HepG2 (cell line): ENCODE data around the gene MASP1. TPM values are rescaled to one million over a fixed set of nuclear protein-coding genes. Genes with fewer than 3 reads are reported as not detected.

Experiments
- GABPA ChIP-seq, 2 experiments: IDR thresholded peaks; 2 replicates each; pipeline ENCODE4 v1.6.1; 2011 to 2016; ENCODE audit warnings: low read depth in 2 of 2, low read length in 1 of 2, missing biosample characterization in 1 of 2, missing genetic modification characterization in 1 of 2
- GABPB1 ChIP-seq: IDR thresholded peaks from 2 replicates; pipeline ENCODE4 v1.6.1; 2016; ENCODE audit warnings: mild to moderate bottlenecking, missing genetic modification reagents, moderate library complexity, missing compliant biosample characterization
- NFIB ChIP-seq: sonication (generic); formaldehyde crosslinking; IDR thresholded peaks from 2 replicates; pipeline ENCODE4 v1.9.0; 2021; ENCODE audit warnings: missing genetic modification reagents, mild to moderate bottlenecking, borderline replicate concordance
- PCBP1 ChIP-seq: fragments of 200-400 bp; formaldehyde crosslinking; IDR thresholded peaks from 2 replicates; pipeline ENCODE4 v1.6.1; 2017; ENCODE audit warnings: mild to moderate bottlenecking, low read depth, low read length, borderline replicate concordance
- SRSF9 ChIP-seq: fragments of 200-400 bp; formaldehyde crosslinking; IDR thresholded peaks from 2 replicates; pipeline ENCODE4 v1.6.1; 2018; ENCODE audit warnings: borderline replicate concordance, mild to moderate bottlenecking, low read depth, low read length; ENCODE audit not compliant: insufficient read depth, poor library complexity, severe bottlenecking
- polyA plus RNA-seq, 8 experiments: library from polyadenylated mRNA; depleted of rRNA in 3 of 8; stranded (reverse) in 7 of 8; unstranded in 1 of 8; fragments of >200 nt; fragmentation: Illumina TruSeq in 4 of 8; extraction: Trizol in 4 of 8; gene quantifications; 2 replicates each; pipeline versions ENCODE4 v1.2.1 to v1.2.3, GENCODE V29; 2011 to 2016; ENCODE audit warnings: low read depth in 4 of 8, missing spikeins in 1 of 8, mixed read lengths in 1 of 8; ENCODE audit not compliant: insufficient read depth in 1 of 8
- total RNA-seq, 5 experiments: library from RNA; depleted of rRNA; stranded (reverse); fragments of >200 nt; fragmentation: Illumina TruSeq; extraction: Trizol; gene quantifications; 2 replicates each; pipeline ENCODE4 v1.2.3, GENCODE V29; 2016; ENCODE audit warnings: low read depth in 1 of 5
- TF ChIP-seq, protein P1 (sequence below): sonication (generic); formaldehyde crosslinking; IDR thresholded peaks from 2 replicates; pipeline ENCODE4 v1.4.0; 2020; ENCODE audit warnings: mild to moderate bottlenecking, low read depth, missing genetic modification reagents
- TF ChIP-seq, protein P2 (sequence below): sonication (generic); formaldehyde crosslinking; conservative IDR thresholded peaks from 2 replicates; pipeline ENCODE4 v1.4.0; 2020; ENCODE audit warnings: missing genetic modification reagents
- TF ChIP-seq, protein P3 (sequence below): sonication (generic); formaldehyde crosslinking; IDR thresholded peaks from 2 replicates; pipeline ENCODE4 v1.5.0; 2020; ENCODE audit warnings: mild to moderate bottlenecking, missing genetic modification reagents
- TF ChIP-seq, protein P4 (sequence below): sonication (generic); formaldehyde crosslinking; IDR thresholded peaks from 2 replicates; pipeline ENCODE4 v1.8.0; 2022; ENCODE audit warnings: mild to moderate bottlenecking, missing genetic modification reagents
- TF ChIP-seq, protein P5 (sequence below): sonication (generic); formaldehyde crosslinking; IDR thresholded peaks from 2 replicates; pipeline ENCODE4 v1.4.0; 2020; ENCODE audit warnings: missing genetic modification reagents

MASP1 gene
- total and polyA plus RNA-seq, 2 of the 13 experiments (the other 11 are each of a cell fraction or from before 2014, with no cell fraction given): 10.8 to 56.0 TPM

DNA sequence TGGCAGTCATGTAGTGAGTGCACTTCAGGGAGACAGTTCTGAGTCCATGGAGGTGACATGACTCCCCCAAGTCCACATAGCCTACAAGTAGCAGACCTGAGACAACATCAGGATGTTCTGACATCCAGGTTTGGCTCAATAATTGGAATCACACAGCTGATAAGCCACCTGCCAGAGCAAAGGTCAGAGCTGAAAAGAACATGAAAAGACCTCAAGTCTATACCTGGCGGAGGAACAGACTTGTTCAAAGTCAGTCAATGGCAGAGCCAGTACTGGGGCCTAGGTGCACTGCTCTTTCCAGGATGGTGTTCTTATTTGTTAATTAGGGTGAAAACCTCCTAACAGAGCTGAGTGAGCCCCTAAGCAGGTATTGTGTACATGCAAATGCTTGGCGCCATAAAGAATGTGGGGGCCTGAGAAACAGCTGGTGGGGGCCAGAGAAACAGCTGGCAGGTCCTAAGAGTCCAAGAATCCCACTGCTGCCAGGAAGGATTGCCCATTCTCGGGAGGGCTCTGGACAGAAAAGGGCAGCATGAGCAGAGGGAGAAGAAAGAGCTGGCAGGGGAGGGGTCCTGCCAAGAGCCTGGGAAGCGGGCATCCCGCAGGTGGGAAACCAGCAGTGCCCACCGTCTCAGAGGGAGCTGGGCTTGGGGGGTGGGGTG lies 17.1 kb downstream of the MASP1 start (continued):
- TF ChIP-seq SRSF9 (no peak), GABPB1 (no peak), NFIB (CRISPR knock-in tag) (no peak), PCBP1 (no peak), GABPA (IDR thresholded peaks at IDR 0.05; ENCODE audit: low read depth, low read length) (no peak), GABPA (CRISPR knock-in tag; IDR thresholded peaks at IDR 0.05; ENCODE audit: low read depth) (no peak)
- TF ChIP-seq, protein P1, sequence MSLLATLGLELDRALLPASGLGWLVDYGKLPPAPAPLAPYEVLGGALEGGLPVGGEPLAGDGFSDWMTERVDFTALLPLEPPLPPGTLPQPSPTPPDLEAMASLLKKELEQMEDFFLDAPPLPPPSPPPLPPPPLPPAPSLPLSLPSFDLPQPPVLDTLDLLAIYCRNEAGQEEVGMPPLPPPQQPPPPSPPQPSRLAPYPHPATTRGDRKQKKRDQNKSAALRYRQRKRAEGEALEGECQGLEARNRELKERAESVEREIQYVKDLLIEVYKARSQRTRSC (CRISPR knock-in tag): no peak
- TF ChIP-seq, protein P2, sequence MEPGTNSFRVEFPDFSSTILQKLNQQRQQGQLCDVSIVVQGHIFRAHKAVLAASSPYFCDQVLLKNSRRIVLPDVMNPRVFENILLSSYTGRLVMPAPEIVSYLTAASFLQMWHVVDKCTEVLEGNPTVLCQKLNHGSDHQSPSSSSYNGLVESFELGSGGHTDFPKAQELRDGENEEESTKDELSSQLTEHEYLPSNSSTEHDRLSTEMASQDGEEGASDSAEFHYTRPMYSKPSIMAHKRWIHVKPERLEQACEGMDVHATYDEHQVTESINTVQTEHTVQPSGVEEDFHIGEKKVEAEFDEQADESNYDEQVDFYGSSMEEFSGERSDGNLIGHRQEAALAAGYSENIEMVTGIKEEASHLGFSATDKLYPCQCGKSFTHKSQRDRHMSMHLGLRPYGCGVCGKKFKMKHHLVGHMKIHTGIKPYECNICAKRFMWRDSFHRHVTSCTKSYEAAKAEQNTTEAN (CRISPR knock-in tag): no peak
- TF ChIP-seq, protein P3, sequence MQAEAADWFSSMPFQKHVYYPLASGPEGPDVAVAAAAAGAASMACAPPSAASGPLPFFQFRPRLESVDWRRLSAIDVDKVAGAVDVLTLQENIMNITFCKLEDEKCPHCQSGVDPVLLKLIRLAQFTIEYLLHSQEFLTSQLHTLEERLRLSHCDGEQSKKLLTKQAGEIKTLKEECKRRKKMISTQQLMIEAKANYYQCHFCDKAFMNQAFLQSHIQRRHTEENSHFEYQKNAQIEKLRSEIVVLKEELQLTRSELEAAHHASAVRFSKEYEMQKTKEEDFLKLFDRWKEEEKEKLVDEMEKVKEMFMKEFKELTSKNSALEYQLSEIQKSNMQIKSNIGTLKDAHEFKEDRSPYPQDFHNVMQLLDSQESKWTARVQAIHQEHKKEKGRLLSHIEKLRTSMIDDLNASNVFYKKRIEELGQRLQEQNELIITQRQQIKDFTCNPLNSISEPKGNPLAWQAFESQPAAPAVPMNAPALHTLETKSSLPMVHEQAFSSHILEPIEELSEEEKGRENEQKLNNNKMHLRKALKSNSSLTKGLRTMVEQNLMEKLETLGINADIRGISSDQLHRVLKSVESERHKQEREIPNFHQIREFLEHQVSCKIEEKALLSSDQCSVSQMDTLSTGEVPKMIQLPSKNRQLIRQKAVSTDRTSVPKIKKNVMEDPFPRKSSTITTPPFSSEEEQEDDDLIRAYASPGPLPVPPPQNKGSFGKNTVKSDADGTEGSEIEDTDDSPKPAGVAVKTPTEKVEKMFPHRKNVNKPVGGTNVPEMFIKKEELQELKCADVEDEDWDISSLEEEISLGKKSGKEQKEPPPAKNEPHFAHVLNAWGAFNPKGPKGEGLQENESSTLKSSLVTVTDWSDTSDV (CRISPR knock-in tag): no peak
- TF ChIP-seq, protein P4, sequence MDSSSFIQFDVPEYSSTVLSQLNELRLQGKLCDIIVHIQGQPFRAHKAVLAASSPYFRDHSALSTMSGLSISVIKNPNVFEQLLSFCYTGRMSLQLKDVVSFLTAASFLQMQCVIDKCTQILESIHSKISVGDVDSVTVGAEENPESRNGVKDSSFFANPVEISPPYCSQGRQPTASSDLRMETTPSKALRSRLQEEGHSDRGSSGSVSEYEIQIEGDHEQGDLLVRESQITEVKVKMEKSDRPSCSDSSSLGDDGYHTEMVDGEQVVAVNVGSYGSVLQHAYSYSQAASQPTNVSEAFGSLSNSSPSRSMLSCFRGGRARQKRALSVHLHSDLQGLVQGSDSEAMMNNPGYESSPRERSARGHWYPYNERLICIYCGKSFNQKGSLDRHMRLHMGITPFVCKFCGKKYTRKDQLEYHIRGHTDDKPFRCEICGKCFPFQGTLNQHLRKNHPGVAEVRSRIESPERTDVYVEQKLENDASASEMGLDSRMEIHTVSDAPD (CRISPR knock-in tag): no peak
- TF ChIP-seq, protein P5, sequence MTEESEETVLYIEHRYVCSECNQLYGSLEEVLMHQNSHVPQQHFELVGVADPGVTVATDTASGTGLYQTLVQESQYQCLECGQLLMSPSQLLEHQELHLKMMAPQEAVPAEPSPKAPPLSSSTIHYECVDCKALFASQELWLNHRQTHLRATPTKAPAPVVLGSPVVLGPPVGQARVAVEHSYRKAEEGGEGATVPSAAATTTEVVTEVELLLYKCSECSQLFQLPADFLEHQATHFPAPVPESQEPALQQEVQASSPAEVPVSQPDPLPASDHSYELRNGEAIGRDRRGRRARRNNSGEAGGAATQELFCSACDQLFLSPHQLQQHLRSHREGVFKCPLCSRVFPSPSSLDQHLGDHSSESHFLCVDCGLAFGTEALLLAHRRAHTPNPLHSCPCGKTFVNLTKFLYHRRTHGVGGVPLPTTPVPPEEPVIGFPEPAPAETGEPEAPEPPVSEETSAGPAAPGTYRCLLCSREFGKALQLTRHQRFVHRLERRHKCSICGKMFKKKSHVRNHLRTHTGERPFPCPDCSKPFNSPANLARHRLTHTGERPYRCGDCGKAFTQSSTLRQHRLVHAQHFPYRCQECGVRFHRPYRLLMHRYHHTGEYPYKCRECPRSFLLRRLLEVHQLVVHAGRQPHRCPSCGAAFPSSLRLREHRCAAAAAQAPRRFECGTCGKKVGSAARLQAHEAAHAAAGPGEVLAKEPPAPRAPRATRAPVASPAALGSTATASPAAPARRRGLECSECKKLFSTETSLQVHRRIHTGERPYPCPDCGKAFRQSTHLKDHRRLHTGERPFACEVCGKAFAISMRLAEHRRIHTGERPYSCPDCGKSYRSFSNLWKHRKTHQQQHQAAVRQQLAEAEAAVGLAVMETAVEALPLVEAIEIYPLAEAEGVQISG (CRISPR knock-in tag): no peak
